HuH-7 (cell line): ENCODE results near the gene CPA3.

ENCODE experiments used
- DNase-seq: peaks from one replicate; pipeline ENCODE4 v3.0.0; 2011; ENCODE audit warnings: low spot score

Gene CPA3

GRCh38 chr3:148865049-148865448 lies at the start of gene CPA3:
Gene CPA3, plus strand, starts transcription at chr3:148865296. Its CDS starts 12 bp downstream, at chr3:148865308.
- DNase-seq: no peak

- DNase-seq: no peak
These were observed 49.6 kb upstream of the CPA3 start for GRCh38 chr3:148815316-148816110.

GRCh38 chr3:148816427-148816826 lies 48.7 kb upstream of the CPA3 start:
- no peak for DNase-seq

- no peak for DNase-seq
These were observed 48.0 kb upstream of the CPA3 start for GRCh38 chr3:148816981-148817525.

- DNase-seq: no peak
These were observed 44.5 kb upstream of the CPA3 start for GRCh38 chr3:148820361-148821245.

- no peak for DNase-seq
These were observed 42.1 kb upstream of the CPA3 start for GRCh38 chr3:148823026-148823425.

- DNase-seq: no peak
These were observed 39.6 kb upstream of the CPA3 start for GRCh38 chr3:148825476-148825875.

GRCh38 chr3:148827585-148827984 lies 37.5 kb upstream of the CPA3 start, which contains the start of gene CPB1:
Gene CPB1, plus strand, starts transcription at chr3:148827811. Its CDS starts 13 bp downstream, at chr3:148827824.
- no peak for DNase-seq

GRCh38 chr3:148828136-148828690 lies 36.9 kb upstream of the CPA3 start:
- no peak for DNase-seq

GRCh38 chr3:148829926-148830325 lies 35.2 kb upstream of the CPA3 start:
- no peak for DNase-seq

- DNase-seq: no peak
These were observed 31.9 kb upstream of the CPA3 start for GRCh38 chr3:148833223-148833622.

- DNase-seq: no peak
These were observed 25.3 kb upstream of the CPA3 start for GRCh38 chr3:148839805-148840204.

GRCh38 chr3:148840451-148840850 lies 24.6 kb upstream of the CPA3 start:
- DNase-seq: no peak

GRCh38 chr3:148845756-148846395 lies 19.2 kb upstream of the CPA3 start:
- no peak for DNase-seq

- no peak for DNase-seq
These were observed 17.7 kb upstream of the CPA3 start for GRCh38 chr3:148847351-148847750.

- no peak for DNase-seq
These were observed 16.7 kb upstream of the CPA3 start for GRCh38 chr3:148848410-148848809.

GRCh38 chr3:148852271-148852992 lies 12.7 kb upstream of the CPA3 start:
- no peak for DNase-seq

GRCh38 chr3:148853076-148853475 lies 12.0 kb upstream of the CPA3 start:
- no peak for DNase-seq

- no peak for DNase-seq
These were observed 11.0 kb upstream of the CPA3 start for GRCh38 chr3:148854061-148854460.

- no peak for DNase-seq
These were observed 8.7 kb upstream of the CPA3 start for GRCh38 chr3:148856384-148856783.

- no peak for DNase-seq
These were observed 7.8 kb upstream of the CPA3 start for GRCh38 chr3:148857316-148857715.
